Measurements from ENCODE around the gene FAM174B.

Gene FAM174B

DNA sequence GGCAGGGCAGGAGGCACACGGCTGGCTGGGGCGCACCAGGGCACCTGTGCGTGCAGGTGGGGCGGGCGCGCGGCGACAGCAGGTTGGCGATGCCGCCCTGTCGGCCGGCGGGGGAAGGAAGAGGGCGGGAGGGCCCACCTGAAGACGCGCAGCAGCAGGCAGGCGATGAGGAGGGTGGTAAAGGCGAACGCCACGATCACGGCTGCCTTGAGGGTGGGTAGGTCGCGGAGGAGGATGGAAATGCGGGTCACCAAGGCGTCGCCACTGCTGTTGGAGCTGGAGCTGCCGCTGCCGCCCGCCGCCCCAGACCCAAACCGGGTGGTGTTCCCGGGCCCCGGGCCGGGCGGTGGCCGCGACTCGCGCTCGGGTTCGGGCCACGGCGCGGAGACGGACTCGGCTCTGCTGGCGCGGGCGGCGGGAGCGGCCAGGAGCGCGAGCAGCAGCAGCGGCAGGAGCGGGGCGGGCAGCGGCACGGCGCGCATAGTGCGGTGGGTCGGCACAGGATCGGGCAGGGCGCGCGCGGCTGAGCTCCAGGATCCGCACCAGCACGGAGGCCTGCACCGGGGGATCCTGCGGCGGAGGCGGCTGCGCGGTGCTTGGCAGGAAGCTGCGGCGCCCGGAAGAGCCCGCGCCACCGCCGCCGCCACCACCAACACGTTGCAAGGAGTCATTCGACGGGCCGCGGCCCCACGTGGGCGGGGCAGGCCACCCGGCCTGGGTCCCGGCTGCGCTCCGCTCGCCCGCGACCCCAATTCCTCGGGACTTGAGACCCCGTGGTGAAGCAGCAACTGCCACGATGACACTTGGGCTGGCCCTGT, at the start of gene FAM174B:
TSS of gene FAM174B (minus strand) at position 598 of the 818 bp plus-strand sequence.
- peaks cover 10% of the 10 kb centered on the region for H3K4me1 ChIP-seq (ENCODE audit: control insufficient read depth, low read depth, low read length)
- no peaks in the 10 kb centered on the region for H3K36me3 ChIP-seq (ENCODE audit: control insufficient read depth, low read depth, low read length)
- H3K4me3 ChIP-seq (ENCODE audit: low read length), result peak within 1 kb of the TSS; percentile 49
- no peak within 1 kb of the TSS for H3K9ac ChIP-seq (ENCODE audit: low read length)
- H3K27ac ChIP-seq (ENCODE audit: low read length), result no peak within 1 kb of the TSS
- no peaks in the 10 kb centered on the region for H3K9me3 ChIP-seq (ENCODE audit: control insufficient read depth, low read depth, low read length)
- peaks cover 24% of the 10 kb centered on the region for H3K27me3 ChIP-seq (ENCODE audit: control insufficient read depth, insufficient read depth, low read length)

DNA sequence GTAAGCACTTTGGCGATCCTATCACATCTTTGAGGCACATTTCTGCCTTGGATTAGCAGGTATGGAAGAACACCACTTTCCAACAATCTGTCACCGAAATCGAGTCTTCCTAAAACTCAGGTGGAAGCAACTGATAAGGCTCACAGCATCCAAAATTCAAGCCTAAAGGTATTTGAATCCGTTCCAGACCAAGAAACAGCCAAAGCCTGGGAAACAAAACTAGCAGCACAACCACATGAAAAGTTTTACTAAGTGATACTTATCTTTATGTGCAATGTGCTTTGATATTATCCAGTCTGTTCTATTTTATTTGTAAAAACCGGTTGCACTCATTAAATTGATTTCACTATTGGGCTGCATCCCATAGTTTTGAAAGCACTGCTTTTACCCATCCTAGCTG, 40.5 kb upstream of the FAM174B start:
- Histone ChIP-seq H3K36me3 (ENCODE audit: control insufficient read depth, low read depth, low read length) (no peaks in the 10 kb centered on the region), H3K4me3 (ENCODE audit: low read length) (no peak overlapping the region), H3K9ac (ENCODE audit: low read length) (no peak overlapping the region), H3K27ac (ENCODE audit: low read length) (no peak overlapping the region), H3K9me3 (ENCODE audit: control insufficient read depth, low read depth, low read length) (no peaks in the 10 kb centered on the region), H3K27me3 (ENCODE audit: control insufficient read depth, insufficient read depth, low read length) (no peaks in the 10 kb centered on the region), H3K4me1 (ENCODE audit: control insufficient read depth, low read depth, low read length) (no peaks in the 10 kb centered on the region)

DNA sequence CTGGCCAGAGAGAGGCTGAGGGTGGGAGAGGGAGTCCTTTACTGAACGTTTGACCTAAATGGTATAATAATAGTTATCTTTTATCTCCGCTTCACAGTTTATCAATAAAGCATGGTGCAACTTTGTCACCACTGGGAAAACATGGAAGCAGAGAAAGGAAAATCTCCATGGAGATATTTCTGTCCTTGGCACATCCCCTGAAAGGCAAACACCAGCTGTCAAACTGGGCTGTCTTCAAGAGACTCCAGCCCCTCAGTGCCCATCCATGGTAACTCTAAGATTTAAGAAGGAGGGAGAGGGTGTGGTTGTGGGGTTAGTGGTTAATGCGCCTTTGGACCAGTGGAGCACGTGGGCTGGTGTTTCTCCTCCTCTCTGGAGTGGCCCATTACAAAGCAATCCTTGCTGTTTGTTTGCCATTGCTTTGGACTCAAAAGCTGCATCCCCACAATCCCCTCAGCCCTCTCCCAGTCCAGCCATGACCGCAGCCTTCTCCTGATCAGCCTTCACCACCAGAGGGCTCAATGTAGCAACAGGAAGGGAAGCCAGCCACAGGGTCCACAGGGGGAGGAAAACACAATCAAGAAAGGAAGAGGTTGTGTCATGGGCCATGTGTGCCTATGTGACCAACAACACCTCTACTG, 38.2 kb upstream of the FAM174B start:
- Histone ChIP-seq H3K27ac (ENCODE audit: low read length) (no peak overlapping the region), H3K4me1 (ENCODE audit: control insufficient read depth, low read depth, low read length) (no peaks in the 10 kb centered on the region), H3K9me3 (ENCODE audit: control insufficient read depth, low read depth, low read length) (no peaks in the 10 kb centered on the region), H3K36me3 (ENCODE audit: control insufficient read depth, low read depth, low read length) (no peaks in the 10 kb centered on the region), H3K27me3 (ENCODE audit: control insufficient read depth, insufficient read depth, low read length) (no peaks in the 10 kb centered on the region), H3K4me3 (ENCODE audit: low read length) (no peak overlapping the region), H3K9ac (ENCODE audit: low read length) (no peak overlapping the region)

DNA sequence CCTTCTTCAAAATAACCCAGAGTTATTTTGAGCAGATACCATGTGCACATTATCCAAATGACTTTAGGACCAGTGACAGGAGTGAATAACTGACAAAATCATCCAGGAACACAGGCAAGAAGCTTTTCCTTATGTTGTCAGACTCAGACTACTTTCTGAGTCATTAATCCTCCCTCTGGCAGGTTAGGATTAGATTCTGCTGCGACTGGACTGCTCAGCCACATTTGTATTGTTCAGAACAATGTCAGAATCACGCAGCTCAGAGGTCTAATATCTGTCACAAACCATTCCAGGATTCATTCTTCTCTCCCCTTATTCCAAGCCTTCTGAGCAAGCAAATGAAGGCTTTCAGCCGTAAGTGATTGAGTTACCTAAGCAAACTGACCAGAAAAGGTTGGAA, 34.8 kb upstream of the FAM174B start:
- Histone ChIP-seq H3K9me3 (ENCODE audit: control insufficient read depth, low read depth, low read length) (no peaks in the 10 kb centered on the region), H3K4me1 (ENCODE audit: control insufficient read depth, low read depth, low read length) (no peaks in the 10 kb centered on the region), H3K27me3 (ENCODE audit: control insufficient read depth, insufficient read depth, low read length) (no peaks in the 10 kb centered on the region), H3K9ac (ENCODE audit: low read length) (no peak overlapping the region), H3K4me3 (ENCODE audit: low read length) (no peak overlapping the region), H3K36me3 (ENCODE audit: control insufficient read depth, low read depth, low read length) (no peaks in the 10 kb centered on the region), H3K27ac (ENCODE audit: low read length) (no peak overlapping the region)

DNA sequence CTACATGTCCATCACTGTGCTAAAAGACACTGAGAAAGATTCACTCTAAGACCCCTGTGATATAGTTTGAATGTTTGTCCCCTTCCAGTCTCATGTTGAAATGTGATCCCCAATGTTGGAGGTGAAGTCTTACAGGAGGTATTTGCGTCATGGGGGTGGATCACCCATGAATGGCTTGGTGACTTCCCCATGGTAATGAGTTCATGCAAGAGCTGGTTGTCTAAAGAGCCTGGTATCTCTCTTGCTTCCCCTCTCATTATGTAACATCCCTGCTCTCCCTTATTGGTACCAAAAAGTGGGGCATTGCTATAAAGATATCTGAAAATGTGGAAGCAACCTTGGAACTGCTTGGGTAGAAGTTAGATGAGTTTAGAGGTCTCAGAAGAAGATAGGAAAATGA, 32.2 kb upstream of the FAM174B start:
- no peak overlapping the region for H3K9ac ChIP-seq (ENCODE audit: low read length)
- no peaks in the 10 kb centered on the region for H3K9me3 ChIP-seq (ENCODE audit: control insufficient read depth, low read depth, low read length)
- H3K27ac ChIP-seq (ENCODE audit: low read length), result no peak overlapping the region
- no peak overlapping the region for H3K4me3 ChIP-seq (ENCODE audit: low read length)
- H3K27me3 ChIP-seq (ENCODE audit: control insufficient read depth, insufficient read depth, low read length), result no peaks in the 10 kb centered on the region
- no peaks in the 10 kb centered on the region for H3K4me1 ChIP-seq (ENCODE audit: control insufficient read depth, low read depth, low read length)
- H3K36me3 ChIP-seq (ENCODE audit: control insufficient read depth, low read depth, low read length), result no peaks in the 10 kb centered on the region

DNA sequence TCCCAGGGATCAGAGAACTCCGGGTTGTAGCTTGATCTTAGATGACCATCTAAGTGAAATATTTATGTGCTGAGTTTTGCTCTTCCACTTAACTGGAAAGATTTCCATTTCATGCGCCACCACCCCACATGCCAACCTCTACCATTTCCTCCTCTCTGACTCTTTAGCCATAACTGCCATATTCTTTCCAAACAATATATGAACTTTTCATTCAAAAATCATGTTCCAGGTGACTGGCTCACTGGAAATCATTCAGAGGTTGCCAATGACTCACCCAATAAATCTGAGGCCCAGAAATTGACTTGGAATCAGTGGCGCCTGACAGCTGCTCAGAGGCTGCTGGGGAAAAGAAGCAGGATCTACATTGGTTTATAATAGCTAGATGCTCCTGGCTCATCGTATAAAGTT, 31.6 kb upstream of the FAM174B start:
- Histone ChIP-seq H3K9ac (ENCODE audit: low read length) (no peak overlapping the region), H3K27me3 (ENCODE audit: control insufficient read depth, insufficient read depth, low read length) (no peaks in the 10 kb centered on the region), H3K4me3 (ENCODE audit: low read length) (no peak overlapping the region), H3K9me3 (ENCODE audit: control insufficient read depth, low read depth, low read length) (no peaks in the 10 kb centered on the region), H3K27ac (ENCODE audit: low read length) (no peak overlapping the region), H3K36me3 (ENCODE audit: control insufficient read depth, low read depth, low read length) (no peaks in the 10 kb centered on the region), H3K4me1 (ENCODE audit: control insufficient read depth, low read depth, low read length) (no peaks in the 10 kb centered on the region)

DNA sequence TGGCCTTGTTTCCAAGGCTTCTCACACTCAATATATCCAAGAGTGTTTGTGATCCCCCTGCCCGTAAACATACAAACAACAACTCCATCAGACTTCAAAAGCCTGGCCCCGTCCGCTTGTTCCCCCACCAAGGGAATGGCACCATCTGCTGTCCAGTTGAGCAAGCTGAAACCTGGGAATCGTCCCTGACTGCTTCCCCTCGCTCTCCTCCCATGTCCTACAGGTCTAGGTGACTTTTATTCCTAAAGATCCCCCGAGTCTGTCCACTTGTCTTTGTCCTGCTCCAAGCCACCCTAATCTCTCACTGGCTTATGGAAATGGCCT, 27.9 kb upstream of the FAM174B start:
- H3K27ac ChIP-seq (ENCODE audit: low read length), result no peak overlapping the region
- H3K27me3 ChIP-seq (ENCODE audit: control insufficient read depth, insufficient read depth, low read length), result no peaks in the 10 kb centered on the region
- no peak overlapping the region for H3K9ac ChIP-seq (ENCODE audit: low read length)
- no peak overlapping the region for H3K4me3 ChIP-seq (ENCODE audit: low read length)
- no peaks in the 10 kb centered on the region for H3K36me3 ChIP-seq (ENCODE audit: control insufficient read depth, low read depth, low read length)
- no peaks in the 10 kb centered on the region for H3K9me3 ChIP-seq (ENCODE audit: control insufficient read depth, low read depth, low read length)
- H3K4me1 ChIP-seq (ENCODE audit: control insufficient read depth, low read depth, low read length), result no peaks in the 10 kb centered on the region

DNA sequence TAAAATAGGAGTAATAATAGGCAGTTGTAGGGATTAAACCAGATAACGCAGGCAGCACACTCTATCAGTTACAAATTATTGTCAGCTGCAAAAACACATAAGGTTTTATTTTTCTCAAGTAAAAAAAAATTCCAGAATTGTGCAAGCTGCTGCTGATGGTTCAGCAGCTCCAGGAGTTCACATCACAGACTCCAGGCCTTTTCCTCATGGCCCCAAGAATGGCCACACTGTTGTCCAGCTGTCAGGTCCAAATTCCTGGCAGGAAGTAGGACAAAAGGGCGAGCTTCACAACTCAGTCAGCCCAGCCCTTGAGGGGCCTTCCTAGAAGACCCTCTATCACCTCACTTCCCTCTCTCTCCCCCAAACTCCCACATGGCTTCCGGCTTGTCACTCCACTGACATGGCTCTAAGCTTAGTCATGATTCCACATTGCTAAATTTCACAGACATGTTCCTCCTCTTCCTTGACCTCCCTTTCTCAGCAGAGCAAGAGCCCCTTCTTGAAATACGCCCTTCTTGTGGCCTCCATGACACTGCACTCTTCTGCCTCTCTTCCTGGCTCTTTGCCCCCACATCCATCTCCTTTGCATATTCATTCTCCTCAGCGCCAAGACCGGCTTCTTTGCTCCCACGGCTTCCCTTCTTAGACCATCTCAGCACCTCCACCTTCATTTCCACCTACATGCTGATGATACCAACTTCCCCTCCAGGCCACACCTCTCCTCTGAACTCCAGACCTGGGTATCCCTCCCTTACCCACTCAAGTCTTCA, 27.4 kb upstream of the FAM174B start:
- no peaks in the 10 kb centered on the region for H3K4me1 ChIP-seq (ENCODE audit: control insufficient read depth, low read depth, low read length)
- H3K4me3 ChIP-seq (ENCODE audit: low read length), result no peak overlapping the region
- H3K27me3 ChIP-seq (ENCODE audit: control insufficient read depth, insufficient read depth, low read length), result no peaks in the 10 kb centered on the region
- H3K9me3 ChIP-seq (ENCODE audit: control insufficient read depth, low read depth, low read length), result no peaks in the 10 kb centered on the region
- no peak overlapping the region for H3K9ac ChIP-seq (ENCODE audit: low read length)
- H3K36me3 ChIP-seq (ENCODE audit: control insufficient read depth, low read depth, low read length), result no peaks in the 10 kb centered on the region
- H3K27ac ChIP-seq (ENCODE audit: low read length), result no peak overlapping the region

DNA sequence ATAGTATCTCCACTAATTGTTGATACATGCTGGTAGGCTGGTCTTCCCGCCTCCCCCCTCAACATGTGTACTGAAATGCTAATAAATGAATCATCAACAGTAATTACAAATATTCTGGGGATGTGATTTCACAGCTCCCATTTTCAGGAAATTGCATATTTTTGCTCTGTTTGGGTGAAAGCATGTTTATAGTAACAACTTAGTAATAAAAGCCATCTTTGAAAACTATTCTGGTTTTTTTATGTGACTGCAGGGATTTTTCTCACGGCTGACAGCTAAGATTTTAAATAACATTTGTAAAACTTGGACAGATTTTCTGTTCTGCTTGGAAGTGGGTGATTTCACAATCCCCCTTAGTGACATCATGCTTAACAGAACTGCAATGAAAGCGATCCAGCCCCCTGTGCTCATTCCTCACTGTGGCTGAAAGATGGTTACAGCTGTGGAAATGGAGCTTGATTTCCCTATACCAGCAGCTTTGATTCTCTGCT, 25.6 kb upstream of the FAM174B start:
- no peak overlapping the region for H3K4me3 ChIP-seq (ENCODE audit: low read length)

DNA sequence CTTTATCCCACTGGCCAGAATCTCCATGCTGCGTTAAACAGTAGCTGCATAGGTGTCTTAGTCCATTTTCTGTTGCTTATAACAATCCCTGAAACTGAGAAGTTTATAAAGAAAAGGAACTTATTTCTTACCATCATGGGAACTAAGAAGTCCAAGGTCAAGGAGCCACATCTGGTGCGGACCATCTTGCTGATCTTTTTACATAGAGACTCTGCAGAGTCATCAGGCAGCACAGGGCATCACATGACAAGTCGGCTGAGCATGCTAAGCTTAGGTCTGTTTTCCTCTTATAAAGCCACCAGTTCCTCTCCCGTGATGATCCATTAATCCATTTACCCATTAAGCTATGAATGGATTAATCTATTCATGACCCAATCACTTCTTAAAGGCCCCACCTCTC, 22.4 kb upstream of the FAM174B start:
- Histone ChIP-seq H3K9me3 (ENCODE audit: control insufficient read depth, low read depth, low read length) (no peaks in the 10 kb centered on the region), H3K27me3 (ENCODE audit: control insufficient read depth, insufficient read depth, low read length) (no peaks in the 10 kb centered on the region), H3K4me3 (ENCODE audit: low read length) (no peak overlapping the region), H3K27ac (ENCODE audit: low read length) (no peak overlapping the region), H3K4me1 (ENCODE audit: control insufficient read depth, low read depth, low read length) (no peaks in the 10 kb centered on the region), H3K36me3 (ENCODE audit: control insufficient read depth, low read depth, low read length) (no peaks in the 10 kb centered on the region), H3K9ac (ENCODE audit: low read length) (no peak overlapping the region)

More for the DNA sequence above, 25.6 kb upstream of the FAM174B start:
- no peaks in the 10 kb centered on the region for H3K27me3 ChIP-seq (ENCODE audit: control insufficient read depth, insufficient read depth, low read length)
- H3K9ac ChIP-seq (ENCODE audit: low read length), result no peak overlapping the region
- no peaks in the 10 kb centered on the region for H3K9me3 ChIP-seq (ENCODE audit: control insufficient read depth, low read depth, low read length)
- H3K36me3 ChIP-seq (ENCODE audit: control insufficient read depth, low read depth, low read length), result no peaks in the 10 kb centered on the region
- H3K27ac ChIP-seq (ENCODE audit: low read length), result no peak overlapping the region
- H3K4me1 ChIP-seq (ENCODE audit: control insufficient read depth, low read depth, low read length), result no peaks in the 10 kb centered on the region

DNA sequence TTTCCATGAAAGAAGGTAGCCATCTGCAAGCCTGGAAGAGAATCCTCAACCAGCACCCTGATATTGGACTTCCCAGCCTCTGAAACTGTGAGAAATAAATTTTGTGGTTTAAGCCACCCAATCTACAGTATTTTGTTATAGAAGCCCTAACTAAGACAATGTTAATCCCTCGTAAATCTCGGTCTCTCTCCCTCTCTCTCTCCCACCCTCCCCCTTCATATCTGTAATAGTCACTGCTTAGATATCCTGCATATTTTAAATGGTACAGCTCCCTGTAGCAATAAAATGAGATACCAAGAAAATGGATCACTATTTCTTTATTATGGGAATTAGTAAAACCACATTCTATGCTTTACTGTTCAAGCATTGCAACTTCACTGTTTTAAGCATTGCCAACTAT, 21.0 kb upstream of the FAM174B start:
- Histone ChIP-seq H3K36me3 (ENCODE audit: control insufficient read depth, low read depth, low read length) (no peaks in the 10 kb centered on the region), H3K27ac (ENCODE audit: low read length) (no peak overlapping the region), H3K4me3 (ENCODE audit: low read length) (no peak overlapping the region), H3K4me1 (ENCODE audit: control insufficient read depth, low read depth, low read length) (no peaks in the 10 kb centered on the region), H3K9ac (ENCODE audit: low read length) (no peak overlapping the region), H3K27me3 (ENCODE audit: control insufficient read depth, insufficient read depth, low read length) (peaks cover 8% of the 10 kb centered on the region), H3K9me3 (ENCODE audit: control insufficient read depth, low read depth, low read length) (no peaks in the 10 kb centered on the region)

All from iPS-18a (cell line).